Skeletal muscle cell (primary cell): ENCODE data around the gene BANF2.
"Not testable (repeated sequence)": the region's sequence is repeated elsewhere in the genome, so short reads cannot be mapped to it uniquely, and the experiment has no call there.

ENCODE experiments used
- DNase-seq: peaks from one replicate; pipeline ENCODE4 v3.0.0-alpha.2; 2010; ENCODE audit warnings: low read depth
- H3K4me3 ChIP-seq: 2 replicates; pipeline ENCODE4 v1.5.1; 2011; ENCODE audit warnings: low read depth, mild to moderate bottlenecking, control low read depth, low read length, moderate library complexity

The BANF2 gene

DNA sequence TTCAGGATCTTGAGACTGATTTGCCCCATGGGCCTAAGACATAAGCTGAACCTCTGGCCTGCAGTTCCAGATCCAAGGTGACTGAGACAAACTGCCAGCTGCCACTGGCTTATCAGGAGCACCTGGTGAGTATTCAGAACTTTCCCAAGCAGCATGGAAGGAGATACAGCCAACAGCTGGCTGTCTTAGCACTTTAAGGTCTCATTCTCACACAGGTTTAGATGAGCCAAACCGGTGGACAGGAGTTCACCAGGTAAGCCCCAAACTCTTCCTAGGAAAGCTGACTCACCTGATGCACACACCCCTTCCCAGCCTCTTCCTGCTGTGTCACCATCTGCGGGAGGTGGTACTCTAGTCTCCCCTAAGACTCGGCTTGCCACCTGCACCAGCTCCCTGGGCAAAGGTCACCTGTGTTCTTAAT is at the start of gene BANF2:
Gene BANF2, plus strand, starts transcription at position 36 of the 421 bp plus-strand sequence. CDS start 25,060 bp downstream, outside the sequence.
- DNase-seq, result no peak
- no peak within 1 kb of the TSS for H3K4me3 ChIP-seq

DNA sequence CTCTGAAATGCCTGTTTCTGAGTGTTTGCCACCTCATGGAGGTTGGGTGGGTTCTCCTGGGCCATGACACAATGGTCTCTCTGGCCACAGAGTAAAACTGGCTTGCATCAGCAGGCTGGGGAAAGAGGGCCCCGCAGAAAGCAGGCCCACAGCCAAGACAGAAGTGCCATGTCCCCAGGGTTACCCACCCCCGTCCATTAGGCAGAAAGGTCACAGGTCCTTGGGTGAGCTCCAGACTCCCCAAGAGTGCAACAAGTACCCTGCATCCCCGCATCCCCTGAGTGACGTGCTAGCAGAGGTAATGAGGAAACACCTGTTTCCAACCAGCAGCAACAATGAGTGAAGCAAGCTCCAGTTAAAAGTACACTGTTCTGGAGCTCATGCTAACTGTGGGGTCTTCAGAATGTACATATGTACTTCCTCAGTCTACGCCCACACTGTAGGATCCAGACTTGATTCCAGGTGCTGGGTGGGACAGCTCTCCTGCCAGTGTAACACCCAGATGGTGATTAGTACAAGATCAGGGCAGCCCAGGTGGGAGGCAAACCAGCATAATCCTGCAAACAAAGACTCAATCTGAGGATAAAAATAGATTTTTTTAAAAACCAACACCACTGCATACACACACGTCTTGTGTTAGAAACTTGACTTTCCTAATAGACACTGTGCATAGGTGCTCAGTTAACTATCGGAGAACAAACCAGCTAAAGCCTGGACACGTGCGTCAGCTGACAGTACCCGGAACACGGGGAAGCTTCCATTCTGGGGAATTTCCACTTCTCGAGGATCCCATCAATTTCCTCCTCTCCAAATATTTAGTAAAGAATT is 49.3 kb upstream of the BANF2 start:
- H3K4me3 ChIP-seq, result no peak overlapping the region
- no peak for DNase-seq

DNA sequence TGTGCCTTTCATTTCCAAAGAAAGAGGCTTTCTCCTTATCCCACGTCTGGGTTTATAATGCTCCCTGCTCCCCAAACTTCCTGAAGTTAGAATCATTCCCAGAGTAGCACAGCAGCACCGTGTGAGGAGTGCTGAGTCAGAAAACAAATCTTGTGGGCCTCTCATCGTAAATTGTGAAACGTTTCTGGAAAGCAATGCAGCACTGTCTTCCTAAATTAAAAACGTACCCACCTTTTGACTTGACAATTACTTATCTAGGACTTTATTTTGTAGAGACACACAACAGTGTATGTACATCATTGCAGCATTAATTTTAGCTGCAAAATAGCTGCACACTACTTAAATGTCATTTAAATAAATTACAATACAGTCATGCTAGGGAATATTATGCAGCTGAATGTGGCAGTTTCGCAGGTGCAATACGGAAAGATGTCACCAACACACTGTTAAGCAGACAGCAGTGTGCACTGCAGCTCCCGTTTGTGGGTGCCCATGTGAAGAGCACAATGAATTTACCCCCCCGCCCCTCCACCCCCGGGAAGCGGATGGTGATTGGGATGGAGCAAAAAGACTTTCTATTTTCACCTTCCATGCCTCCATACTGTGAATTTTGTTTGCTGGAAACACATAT is 48.5 kb upstream of the BANF2 start:
- DNase-seq, result no peak
- H3K4me3 ChIP-seq, result no peak overlapping the region

DNA sequence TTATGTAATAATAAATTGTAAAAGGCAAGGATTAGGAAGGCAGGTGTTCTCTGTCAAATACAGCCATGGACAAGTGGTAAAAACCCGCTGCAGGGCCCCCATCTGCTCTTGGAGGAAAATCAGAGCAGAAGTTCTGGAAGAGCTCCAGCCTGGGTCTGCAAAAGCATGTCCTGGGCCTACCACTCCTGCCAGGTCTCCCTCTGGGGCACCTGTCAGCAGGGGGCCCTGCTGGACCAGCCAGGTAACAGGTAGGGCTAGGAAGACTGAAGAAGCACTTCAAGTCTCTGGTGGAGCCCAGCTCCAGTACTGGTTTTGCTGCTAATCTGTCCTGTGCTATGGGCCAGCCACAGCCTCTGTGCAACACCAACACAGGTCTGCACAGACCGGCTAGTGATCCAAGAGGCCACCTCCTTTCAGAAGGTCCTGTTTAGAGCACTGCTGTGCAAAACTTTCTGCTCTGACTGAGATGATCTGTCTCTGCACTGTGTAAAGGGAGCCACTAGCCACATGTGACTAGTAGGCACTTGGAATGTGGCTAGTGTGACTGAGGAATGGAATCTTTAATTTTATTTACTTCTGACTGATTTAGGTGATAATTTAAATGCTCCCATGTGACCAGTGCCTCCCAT is 47.9 kb upstream of the BANF2 start:
- DNase-seq, result no peak
- no peak overlapping the region for H3K4me3 ChIP-seq

DNA sequence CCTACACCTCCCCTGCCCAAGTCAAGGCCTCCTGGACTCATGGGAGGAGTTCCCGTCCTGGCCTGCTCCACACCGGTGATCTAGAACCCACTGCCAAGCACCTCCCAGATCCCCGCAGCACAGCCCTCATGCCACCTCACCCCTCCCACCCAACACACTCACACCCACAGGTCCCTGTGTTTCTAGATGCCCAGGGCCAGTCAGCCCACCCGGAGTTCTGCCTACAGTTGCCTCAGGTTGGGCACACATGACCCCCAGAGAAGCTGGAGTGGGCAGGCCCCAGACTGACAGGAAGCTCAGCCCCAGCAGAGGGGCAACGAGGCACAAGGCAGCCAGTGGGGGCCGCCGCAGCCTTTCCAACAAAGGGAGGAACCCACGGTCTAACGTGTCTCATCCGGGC is 47.4 kb upstream of the BANF2 start:
- DNase-seq, result no peak
- H3K4me3 ChIP-seq, result no peak overlapping the region

DNA sequence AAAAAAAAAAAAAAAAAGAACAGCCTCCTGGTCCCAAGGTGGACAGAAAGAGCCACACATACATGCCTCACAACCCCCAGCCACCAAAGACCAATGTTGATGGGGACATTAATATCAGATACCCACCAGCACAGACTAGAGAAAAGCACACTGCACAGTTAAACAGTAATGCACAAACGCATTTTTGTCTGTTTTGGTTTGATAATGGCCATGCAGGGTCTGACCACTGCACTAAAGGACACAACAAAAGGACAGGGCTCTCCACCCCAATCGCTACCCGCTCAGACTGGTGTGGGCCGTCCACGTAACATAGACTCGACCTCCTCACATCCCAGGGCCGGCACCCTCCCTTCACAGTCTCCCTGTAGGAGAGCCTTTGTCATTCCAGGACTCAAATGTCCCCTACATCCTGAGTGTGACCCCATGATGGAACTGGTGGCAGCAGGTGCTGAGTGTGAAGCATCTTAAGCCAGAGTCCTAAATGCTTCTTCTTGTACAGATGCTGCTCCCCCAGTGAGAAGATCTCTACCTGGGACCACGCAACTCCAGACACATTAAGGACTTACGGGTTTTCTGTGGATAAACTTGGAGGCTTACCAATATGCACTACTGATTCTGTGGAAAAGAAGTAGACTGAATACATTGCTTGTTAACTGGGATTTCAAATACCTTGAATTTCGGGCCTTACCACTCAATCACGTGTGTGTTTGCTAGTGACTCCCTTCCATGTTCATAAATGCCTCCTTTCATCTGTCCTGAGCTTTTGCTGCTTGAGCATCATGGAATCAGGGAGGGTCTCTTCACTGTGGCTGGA is 45.7 kb upstream of the BANF2 start:
- no peak overlapping the region for H3K4me3 ChIP-seq
- no peak for DNase-seq

DNA sequence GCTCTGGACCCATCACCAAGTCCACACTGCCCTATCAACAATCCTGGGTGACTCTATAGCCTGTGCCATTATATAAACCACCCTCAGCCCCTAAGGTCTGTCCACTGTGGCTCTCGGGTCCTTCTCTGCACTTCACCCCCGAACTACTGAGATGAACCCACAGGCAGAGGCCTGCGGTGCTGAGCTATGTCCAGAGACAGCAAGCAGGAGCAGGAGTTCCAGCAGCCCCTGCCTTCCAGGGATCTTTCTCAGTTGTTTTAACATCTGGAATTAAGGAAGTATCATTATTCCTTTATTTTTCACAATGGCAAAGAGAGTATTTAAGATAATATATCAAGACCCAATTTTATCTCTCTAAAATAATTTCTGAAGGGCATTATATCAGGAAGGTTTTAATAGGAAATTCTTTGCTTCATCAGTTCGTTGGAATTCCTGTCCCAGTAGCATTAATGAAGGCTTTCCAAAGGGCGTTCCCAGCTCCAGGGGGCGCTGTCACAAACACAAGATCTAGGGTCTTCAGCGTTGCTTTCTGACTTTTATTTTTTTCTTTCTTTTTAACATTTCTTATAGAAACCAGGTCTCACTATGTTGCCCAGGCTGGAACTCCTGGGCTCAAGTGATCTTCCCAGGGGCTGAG is 45.0 kb upstream of the BANF2 start:
- DNase-seq, result no peak
- H3K4me3 ChIP-seq, result no peak overlapping the region

DNA sequence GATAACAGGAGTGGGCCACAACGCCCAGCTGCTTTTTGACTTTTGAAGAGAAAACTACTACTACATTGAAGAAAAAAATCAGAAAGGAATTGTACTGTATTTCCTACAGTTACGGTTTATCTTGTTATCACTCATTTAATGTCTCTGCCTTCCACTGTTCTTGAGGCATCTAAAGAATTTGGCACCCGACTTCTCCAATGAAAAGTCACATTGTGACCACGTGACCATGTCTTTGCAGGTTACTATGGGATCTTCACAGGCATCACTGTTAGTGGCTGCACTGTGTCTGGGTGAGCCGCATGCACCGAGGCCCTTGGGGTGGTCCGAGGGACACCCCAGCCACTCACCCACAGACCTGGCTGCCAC is 44.5 kb upstream of the BANF2 start:
- no peak for DNase-seq
- H3K4me3 ChIP-seq, result no peak overlapping the region

DNA sequence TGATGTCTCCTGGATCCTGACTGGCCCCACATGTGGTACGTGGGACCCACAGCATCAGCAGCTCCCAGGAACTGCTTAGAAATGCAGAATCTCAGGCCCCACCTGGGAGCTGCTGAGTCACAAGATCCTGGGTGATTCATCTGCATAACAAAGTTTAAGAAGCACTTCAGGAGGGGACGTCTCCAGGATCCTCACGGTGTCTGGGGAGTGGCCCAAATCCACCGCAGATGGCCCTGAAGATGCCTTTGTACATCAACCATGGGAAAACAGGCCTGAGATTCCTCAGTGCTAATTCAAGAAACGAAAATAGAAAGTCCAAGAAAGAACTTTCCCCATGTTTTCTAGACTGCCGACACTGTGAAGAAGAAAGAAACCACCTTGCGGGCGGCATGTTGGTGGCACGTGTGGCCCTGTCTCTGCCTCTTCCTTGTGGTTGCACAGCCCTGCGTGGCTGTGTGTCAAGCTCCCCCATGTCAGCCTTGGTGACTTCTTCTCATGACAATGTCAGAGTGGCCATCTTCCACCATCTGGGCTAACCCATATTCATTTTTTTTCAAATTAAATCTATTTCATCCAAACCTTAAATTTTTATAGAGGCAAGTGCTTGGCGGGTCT is 43.8 kb upstream of the BANF2 start:
- DNase-seq, result no peak

DNA sequence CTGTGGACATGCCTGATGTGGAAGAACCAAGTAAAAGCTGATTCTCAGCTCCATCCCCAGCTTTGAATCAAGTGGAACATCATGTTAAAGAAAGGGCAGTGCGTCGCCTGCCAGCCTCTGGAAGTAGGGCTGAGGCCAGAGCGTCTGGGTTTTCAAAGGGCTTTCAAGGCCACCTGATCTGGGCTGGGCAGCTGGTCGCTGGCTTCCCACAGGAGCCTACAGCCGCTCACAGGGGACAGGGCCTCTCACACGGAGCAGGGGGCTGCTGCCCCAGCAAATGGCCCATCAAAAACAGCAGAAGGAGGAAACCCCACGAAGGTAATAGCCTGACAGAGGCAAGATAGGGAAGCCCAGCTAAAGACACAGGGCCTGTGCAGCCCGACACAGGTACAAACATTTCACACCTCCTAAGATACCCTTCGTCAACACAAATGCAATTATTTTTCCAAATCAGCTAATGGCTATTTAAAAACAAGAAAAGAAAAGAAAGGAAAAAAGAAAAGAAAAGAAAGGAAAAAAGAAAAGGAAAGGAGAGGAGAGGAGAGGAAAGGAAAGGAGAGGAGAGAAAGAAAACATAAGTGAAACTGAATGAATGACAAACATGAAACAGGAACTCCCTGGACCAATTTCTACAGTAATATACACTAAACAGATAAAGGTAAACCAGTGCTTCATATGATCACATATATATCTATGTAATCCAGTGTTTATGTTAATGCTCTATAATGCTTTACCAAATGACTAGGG is 42.5 kb upstream of the BANF2 start:
- no peak for DNase-seq
- H3K4me3 ChIP-seq, result no peak overlapping the region

More for the DNA sequence above, 43.8 kb upstream of the BANF2 start:
- no peak overlapping the region for H3K4me3 ChIP-seq

DNA sequence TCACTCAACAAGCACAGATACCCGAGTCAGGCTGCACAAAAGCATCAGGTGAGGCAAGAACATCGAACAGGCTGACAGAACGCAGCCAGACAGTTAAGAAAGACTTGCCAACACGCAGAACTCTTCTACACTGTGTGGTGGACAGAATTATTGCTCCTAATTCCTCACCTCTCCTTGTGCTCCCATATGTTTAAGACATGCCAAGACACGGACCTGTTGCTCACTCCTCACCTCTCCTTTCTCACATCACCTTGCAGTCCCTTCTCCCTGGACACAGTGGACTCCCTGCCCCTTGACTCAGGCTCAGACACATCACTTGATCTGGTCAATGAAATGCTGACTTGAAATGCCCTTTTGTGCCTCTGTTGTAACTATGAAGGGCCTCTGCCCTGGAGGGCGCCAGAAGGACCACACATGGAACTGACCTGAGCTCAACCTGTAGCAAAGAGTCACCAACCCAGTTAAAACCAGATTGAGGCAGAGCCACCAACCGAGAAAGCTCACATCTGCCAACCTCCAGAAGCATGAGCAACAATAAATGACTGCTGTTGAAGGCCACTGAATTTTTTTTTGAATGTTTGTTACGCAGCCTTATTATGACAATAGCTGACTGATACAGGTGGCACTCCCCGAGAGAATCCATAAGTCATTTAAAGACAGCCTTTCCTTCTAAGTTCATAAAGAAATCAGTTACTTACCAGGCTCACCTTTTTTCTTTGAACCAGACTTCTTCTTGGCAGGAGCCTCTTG is 41.7 kb upstream of the BANF2 start:
- no peak overlapping the region for H3K4me3 ChIP-seq
- no peak for DNase-seq

DNA sequence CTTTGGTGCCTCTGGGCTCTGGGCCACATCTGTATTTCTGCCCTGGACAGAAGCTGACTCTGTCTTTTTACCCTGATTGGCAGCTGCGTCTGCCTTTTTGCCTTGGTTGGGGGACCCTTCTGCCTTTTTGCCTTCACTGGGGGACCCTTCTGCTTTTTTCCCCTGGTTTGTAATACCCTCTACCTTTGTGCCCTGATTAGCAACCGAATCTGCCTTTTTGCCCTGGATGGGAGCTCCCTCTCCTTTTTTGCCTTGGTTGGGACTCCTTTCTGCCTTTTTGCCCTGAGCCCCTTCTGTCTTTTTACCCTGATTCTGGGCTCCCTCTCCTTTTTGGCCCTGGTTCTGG is 41.1 kb upstream of the BANF2 start:
- H3K4me3 ChIP-seq, result no peak overlapping the region
- no peak for DNase-seq

DNA sequence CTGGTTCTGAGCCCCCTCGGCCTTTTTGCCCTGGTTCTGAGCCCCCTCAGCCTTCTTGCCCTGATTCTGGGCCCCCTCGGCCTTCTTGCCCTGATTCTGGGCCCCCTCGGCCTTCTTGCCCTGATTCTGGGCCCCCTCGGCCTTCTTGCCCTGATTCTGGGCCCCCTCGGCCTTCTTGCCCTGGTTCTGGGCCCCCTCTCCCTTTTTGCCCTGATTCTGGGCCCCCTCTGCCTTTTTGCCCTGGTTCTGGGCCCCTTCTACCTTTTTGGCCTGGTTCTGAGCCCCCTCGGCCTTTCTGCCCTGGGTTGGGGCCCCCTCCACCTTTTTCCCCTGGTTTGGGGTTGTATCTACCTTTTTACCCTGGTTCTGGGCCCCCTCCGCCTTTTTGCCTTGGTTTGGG is 40.4 kb upstream of the BANF2 start:
- DNase-seq, H3K4me3 ChIP-seq: not testable (repeated sequence)

DNA sequence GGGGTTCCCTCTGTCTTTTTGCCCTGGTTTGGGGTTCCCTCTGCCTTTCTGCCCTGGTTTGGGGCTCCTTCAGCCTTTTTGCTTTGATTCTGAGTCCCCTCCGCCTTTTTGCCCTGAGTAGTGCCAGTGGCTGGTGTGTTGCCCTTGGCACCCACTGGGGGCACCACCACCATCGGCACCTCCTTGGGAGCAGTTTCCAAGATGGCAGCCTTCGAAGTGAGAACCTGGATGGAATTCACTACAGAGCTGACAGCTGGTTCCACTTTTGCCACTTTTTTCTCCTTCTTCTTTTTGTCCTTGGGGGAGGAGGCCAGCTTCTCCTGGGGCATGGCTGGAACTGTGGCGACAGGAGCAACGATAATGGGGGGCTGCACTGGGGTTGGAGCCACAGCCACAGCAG is 40.0 kb upstream of the BANF2 start:
- DNase-seq, result no peak
- no peak overlapping the region for H3K4me3 ChIP-seq

DNA sequence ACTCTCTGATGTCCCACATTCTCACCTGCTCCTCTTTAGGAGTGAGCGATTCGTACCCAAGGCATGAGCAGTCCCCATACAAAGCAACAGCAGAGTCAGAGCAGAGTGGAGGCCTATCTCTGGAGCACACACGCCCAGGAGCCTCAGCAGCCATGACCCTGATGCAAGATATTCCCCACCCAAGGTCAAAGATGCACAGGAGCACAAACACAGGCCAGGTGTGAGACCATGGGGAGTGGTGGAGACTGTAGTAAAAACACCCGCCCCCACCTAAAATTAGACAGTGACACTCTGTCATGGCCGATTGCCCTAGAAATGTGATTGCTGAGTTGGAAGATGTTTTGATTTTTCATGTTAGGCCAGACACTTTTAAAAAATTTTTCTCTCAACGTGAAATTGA is 39.1 kb upstream of the BANF2 start:
- DNase-seq, result no peak

DNA sequence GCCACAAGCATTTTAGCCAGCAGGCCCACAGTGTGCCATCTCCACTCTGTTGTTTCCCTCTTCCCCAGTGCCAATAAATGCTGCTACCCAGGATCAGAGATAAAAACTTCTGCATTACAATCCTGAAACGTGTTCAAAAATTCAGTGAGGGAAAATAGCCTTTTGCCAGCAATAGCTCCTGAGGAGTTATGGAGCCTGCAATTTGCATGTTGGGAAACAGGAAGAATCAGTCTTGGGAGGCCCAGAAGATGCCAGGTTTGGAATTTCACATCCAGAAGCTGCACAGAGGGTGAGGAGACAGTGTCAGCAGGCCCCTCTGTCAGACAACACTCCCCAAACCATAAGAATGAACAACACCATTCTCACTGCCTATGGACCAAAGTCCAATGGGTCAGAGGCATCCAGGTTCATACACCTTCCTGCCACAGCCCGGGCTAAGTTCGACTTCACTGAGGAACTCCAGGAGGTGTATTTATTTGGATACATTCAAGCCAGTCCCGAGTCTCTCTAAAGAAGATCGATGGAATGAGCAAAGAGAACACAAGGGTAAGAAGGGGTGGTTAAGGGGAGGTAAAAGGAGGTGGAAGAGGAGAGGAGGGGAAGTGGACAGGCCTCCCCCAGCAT is 38.5 kb upstream of the BANF2 start:
- no peak overlapping the region for H3K4me3 ChIP-seq
- DNase-seq, result no peak

More for the DNA sequence above, 39.1 kb upstream of the BANF2 start:
- no peak overlapping the region for H3K4me3 ChIP-seq

DNA sequence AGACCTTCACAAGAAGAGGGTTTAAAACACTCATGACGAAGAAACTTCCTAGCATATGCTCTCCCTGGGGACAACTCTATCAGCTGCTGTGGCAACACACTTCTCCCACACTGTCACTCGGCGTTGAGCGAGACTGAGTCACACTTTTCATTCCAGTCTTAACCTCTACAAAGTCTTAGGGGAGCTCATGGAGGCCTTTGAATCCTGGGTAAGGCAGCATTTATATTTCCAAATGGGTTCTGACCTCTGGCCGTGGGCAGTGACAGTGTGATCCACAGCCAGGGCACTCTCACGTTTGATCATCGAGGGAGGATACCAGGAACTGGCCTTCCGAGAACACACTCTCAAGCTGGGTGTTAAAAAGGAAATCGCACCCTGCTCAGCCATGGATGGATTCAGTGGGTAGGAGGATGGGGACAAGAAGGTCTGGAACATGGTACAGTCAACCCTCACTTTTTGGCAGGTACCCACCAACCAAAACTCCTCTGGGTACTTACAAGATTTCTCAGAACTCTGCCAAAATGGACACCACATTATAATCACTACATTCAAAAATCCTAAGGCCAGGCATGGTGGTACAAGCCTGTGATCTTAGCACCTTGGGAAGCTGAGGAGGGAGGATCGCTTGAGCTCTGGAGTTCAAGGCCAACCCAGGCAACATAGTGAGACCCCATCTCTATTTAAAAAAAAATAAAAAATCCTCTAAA is 37.3 kb upstream of the BANF2 start:
- no peak overlapping the region for H3K4me3 ChIP-seq
- peak; percentile 78 for DNase-seq
